ENCODE measurements around the gene BLTP3A. TPM values are rescaled to one million over a fixed set of nuclear protein-coding genes. Genes with fewer than 3 reads are reported as not detected.

Gene BLTP3A
- total and polyA plus RNA-seq, 2 of the 13 experiments (the other 11 are each of a cell fraction or from before 2014, with no cell fraction given) = 22.1 to 24.0 TPM

- TF ChIP-seq ZNF646 (CRISPR knock-in tag; IDR thresholded peaks at IDR 0.05) (0 out of 2 replicates have a peak, but pooled peaks have one; percentile 35), SKI (IDR thresholded peaks at IDR 0.05; ENCODE audit: partially characterized antibody) (peak; percentile 30), HOXA3 (CRISPR knock-in tag; IDR thresholded peaks at IDR 0.05) (peak; percentile 79; the same call in 1 of the 2 replicates), MAFG (CRISPR knock-in tag; IDR thresholded peaks at IDR 0.05) (peak; percentile 55; the same call in 1 of the 2 replicates), ZNF383 (CRISPR knock-in tag; IDR thresholded peaks at IDR 0.05; ENCODE audit: borderline replicate concordance) (no peak), FOXA1 (IDR thresholded peaks at IDR 0.05) (no peak), FOXA1 (CRISPR knock-in tag; IDR thresholded peaks at IDR 0.05) (no peak), KAT7 (CRISPR knock-in tag; IDR thresholded peaks at IDR 0.05; ENCODE audit: borderline replicate concordance) (peak; percentile 84; the same call in 1 of the 2 replicates), ZNF576 (CRISPR knock-in tag; IDR thresholded peaks at IDR 0.05) (no peak), ADNP (CRISPR knock-in tag; IDR thresholded peaks at IDR 0.05) (no peak), ZNF556 (CRISPR knock-in tag; IDR thresholded peaks at IDR 0.05; ENCODE audit: borderline replicate concordance) (no peak), SIN3A (IDR thresholded peaks at IDR 0.05; ENCODE audit: borderline replicate concordance, low read depth, low read length) (peak; percentile 60; the same call in 1 of the 2 replicates), NFKBIZ (CRISPR knock-in tag; IDR thresholded peaks at IDR 0.05) (peak; percentile 20; the same call in 1 of the 2 replicates), PATZ1 (CRISPR knock-in tag; IDR thresholded peaks at IDR 0.05) (no peak), NPAS2 (CRISPR knock-in tag; IDR thresholded peaks at IDR 0.05; ENCODE audit: borderline replicate concordance) (no peak), ZNF800 (CRISPR knock-in tag; IDR thresholded peaks at IDR 0.05) (peak; percentile 51; the same call in 1 of the 2 replicates), KDM5A (IDR thresholded peaks at IDR 0.05; ENCODE audit: borderline replicate concordance, low read length) (peak; percentile 28; the same call in 1 of the 2 replicates), POLR2AphosphoS5 (IDR thresholded peaks at IDR 0.05; ENCODE audit: low read depth, low read length) (peak; percentile 58)
Observed at GRCh38 chr6:34791701-34792604, at the start of gene BLTP3A (continued).

All from HepG2 (cell line).